Fibroblast of lung (primary cell): ENCODE results near the gene URB1. TPM values are rescaled to one million over a fixed set of nuclear protein-coding genes. Genes with fewer than 3 reads are reported as not detected.
A peak's percentile ranks its signal among the peaks of the same experiment; 100 is the strongest.

Source experiments
- DNase-seq, 2 donors: peaks; one replicate each; pipeline versions ENCODE4 v3.0.0 to v3.0.0-alpha.2; 2010; ENCODE audit warnings: low read depth in 2 of 2
- H2AFZ ChIP-seq: 2 replicates; pipeline ENCODE4 v1.5.1; 2012; ENCODE audit warnings: low read length, control low read depth, inconsistent platforms
- H3K27ac ChIP-seq: 2 replicates; pipeline ENCODE4 v1.5.1; 2011; ENCODE audit warnings: low read length, control low read depth; ENCODE audit not compliant: insufficient read depth
- H3K27me3 ChIP-seq: 2 replicates; pipeline ENCODE4 v1.5.1; 2011; ENCODE audit warnings: mild to moderate bottlenecking, low read length; ENCODE audit not compliant: control insufficient read depth, insufficient read depth
- H3K36me3 ChIP-seq: 2 replicates; pipeline ENCODE4 v1.5.1; 2011; ENCODE audit warnings: low read length; ENCODE audit not compliant: control insufficient read depth, insufficient read depth
- H3K4me1 ChIP-seq: 2 replicates; pipeline ENCODE4 v1.5.1; 2011; ENCODE audit warnings: low read length; ENCODE audit not compliant: control insufficient read depth, insufficient read depth; ENCODE audit errors: extremely low read depth
- H3K4me2 ChIP-seq: 2 replicates; pipeline ENCODE4 v1.5.1; 2011; ENCODE audit warnings: low read length, control low read depth; ENCODE audit not compliant: insufficient read depth; ENCODE audit errors: extremely low read depth
- H3K4me3 ChIP-seq, 4 experiments: fragments of 200-600 bp in 1 of 4; sonication (generic) in 1 of 4; replicated peaks in 1 of 4; 2 replicates each; pipeline ENCODE4 v1.5.1; 2011 to 2016; ENCODE audit warnings: low read length in 4 of 4, low read depth in 3 of 4, mild to moderate bottlenecking in 3 of 4, control low read depth in 2 of 4, inconsistent platforms in 1 of 4, mixed read lengths in 1 of 4; ENCODE audit not compliant: insufficient read depth in 1 of 4; ENCODE audit errors: control extremely low read depth in 1 of 4
- H3K79me2 ChIP-seq: 2 replicates; pipeline ENCODE4 v1.5.1; 2012; ENCODE audit warnings: mild to moderate bottlenecking, low read length, inconsistent platforms; ENCODE audit not compliant: control insufficient read depth, insufficient read depth
- H3K9ac ChIP-seq: 2 replicates; pipeline ENCODE4 v1.5.1; 2011; ENCODE audit warnings: mild to moderate bottlenecking, low read length, control low read depth; ENCODE audit not compliant: insufficient read depth
- H3K9me3 ChIP-seq: 2 replicates; pipeline ENCODE4 v1.5.1; 2012; ENCODE audit warnings: low read depth, low read length; ENCODE audit not compliant: control insufficient read depth, insufficient read depth
- H4K20me1 ChIP-seq: 2 replicates; pipeline ENCODE4 v1.5.1; 2011; ENCODE audit warnings: low read length; ENCODE audit not compliant: control insufficient read depth, insufficient read depth; ENCODE audit errors: extremely low read depth
- CTCF ChIP-seq, 2 donors: IDR thresholded peaks in 1 of 2; conservative IDR thresholded peaks in 1 of 2; 1 replicate in 1 of 2; 2 replicates in 1 of 2; pipeline ENCODE4 v1.5.1; 2011 to 2012; ENCODE audit warnings: low read length in 2 of 2, control low read depth in 1 of 2, inconsistent platforms in 1 of 2, low read depth in 1 of 2, mild to moderate bottlenecking in 1 of 2
- EZH2 ChIP-seq: IDR thresholded peaks from 2 replicates; pipeline ENCODE4 v1.5.1; 2012; ENCODE audit warnings: low read length, control low read depth, mild to moderate bottlenecking; ENCODE audit errors: missing control alignments
- polyA plus RNA-seq, 2 donors: library from polyadenylated mRNA; depleted of rRNA in 1 of 2; stranded (reverse) in 1 of 2; unstranded in 1 of 2; fragments of >200 nt; gene quantifications; 2 replicates each; pipeline ENCODE4 v1.2.1, GENCODE V29; 2011 to 2012; ENCODE audit warnings: missing spikeins in 1 of 2
- total RNA-seq: library from RNA; depleted of rRNA; stranded (reverse); fragments of >200 nt; gene quantifications from 2 replicates; pipeline ENCODE4 v1.2.1, GENCODE V29; 2014

URB1 gene
- total and polyA plus RNA-seq, 2 donors (not counting 1 experiment from before 2014, with no cell fraction given) = 4.3 to 17.7 TPM

DNA sequence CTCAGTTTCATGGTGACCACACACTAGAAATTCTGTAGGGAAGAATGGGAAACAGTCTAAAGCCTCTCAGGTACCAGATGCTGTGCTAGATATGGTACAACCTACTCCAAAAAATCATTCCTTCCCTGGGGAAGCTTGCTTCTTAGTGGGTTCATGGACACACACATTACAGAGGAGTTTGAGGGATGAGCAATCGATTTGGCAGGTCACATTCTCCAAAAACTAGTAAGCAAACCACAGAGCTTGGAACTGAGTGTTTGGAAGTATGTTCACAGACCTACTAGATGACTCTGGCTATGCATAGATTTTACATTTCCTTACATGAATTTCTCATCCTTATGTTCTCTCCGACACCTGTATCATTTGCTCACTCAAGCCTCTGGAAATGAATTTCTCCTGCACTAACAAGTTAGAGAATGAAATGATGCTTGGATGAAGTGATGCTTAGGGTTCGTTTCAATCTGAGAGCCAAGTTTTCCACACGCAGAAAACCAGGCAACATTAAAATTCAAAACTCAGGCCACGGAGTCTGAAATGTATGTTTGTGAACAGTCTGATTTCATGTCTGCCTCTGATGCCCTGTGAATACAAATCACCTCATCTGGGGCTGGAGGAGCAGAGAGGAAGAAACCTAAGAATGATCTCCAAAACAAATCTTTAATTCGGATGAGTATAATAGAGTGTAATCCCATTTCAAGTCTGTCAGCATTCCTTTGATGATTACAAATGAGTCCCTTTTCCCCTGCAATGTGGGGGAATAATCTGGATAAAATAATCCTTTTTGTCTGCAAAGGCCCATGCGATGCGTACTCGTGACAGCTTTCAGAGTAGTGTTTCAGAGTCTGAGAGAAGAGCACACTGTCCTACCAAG is 30.7 kb upstream of the URB1 start:
- Histone ChIP-seq H3K36me3 (no peaks in the 10 kb centered on the region), H4K20me1 (no peaks in the 10 kb centered on the region), H2AFZ (no peak overlapping the region), H3K4me2 (peak overlapping the region; percentile 51), H3K27me3 (no peaks in the 10 kb centered on the region), H3K9ac (no peak overlapping the region), H3K4me1 (peaks cover 4% of the 10 kb centered on the region), H3K4me3 (no peak overlapping the region), H3K79me2 (no peaks in the 10 kb centered on the region), H3K27ac (no peak overlapping the region), H3K9me3 (no peaks in the 10 kb centered on the region)
- no peak for TF ChIP-seq EZH2
- TF ChIP-seq CTCF (conservative IDR thresholded peaks at IDR 0.05 in 1 of 2, IDR thresholded peaks at IDR 0.05 in 1 of 2; ENCODE audit: low read depth in 1 of 2, low read length in 2 of 2) = no peak
- peak; percentile 70 to 98 for DNase-seq

- Histone ChIP-seq H3K4me1 (peaks cover 4% of the 10 kb centered on the region), H4K20me1 (no peaks in the 10 kb centered on the region), H3K79me2 (no peaks in the 10 kb centered on the region), H3K27ac (no peak overlapping the region), H2AFZ (no peak overlapping the region), H3K9ac (no peak overlapping the region), H3K4me3 (no peak overlapping the region), H3K4me2 (no peak overlapping the region), H3K36me3 (no peaks in the 10 kb centered on the region), H3K9me3 (no peaks in the 10 kb centered on the region), H3K27me3 (no peaks in the 10 kb centered on the region)
- TF ChIP-seq EZH2 = no peak
- no peak for TF ChIP-seq CTCF (conservative IDR thresholded peaks at IDR 0.05 in 1 of 2, IDR thresholded peaks at IDR 0.05 in 1 of 2; ENCODE audit: low read depth in 1 of 2, low read length in 2 of 2)
- DNase-seq = no peak
Observed at GRCh38 chr21:32422064-32422463, 29.3 kb upstream of the URB1 start.

- Histone ChIP-seq H3K36me3 (no peaks in the 10 kb centered on the region), H4K20me1 (no peaks in the 10 kb centered on the region), H3K27ac (no peak overlapping the region), H3K9ac (no peak overlapping the region), H3K4me1 (no peaks in the 10 kb centered on the region), H3K27me3 (no peaks in the 10 kb centered on the region), H2AFZ (no peak overlapping the region), H3K79me2 (no peaks in the 10 kb centered on the region), H3K4me3 (no peak overlapping the region), H3K9me3 (no peaks in the 10 kb centered on the region), H3K4me2 (no peak overlapping the region)
- no peak for DNase-seq
- no peak for TF ChIP-seq CTCF (conservative IDR thresholded peaks at IDR 0.05 in 1 of 2, IDR thresholded peaks at IDR 0.05 in 1 of 2; ENCODE audit: low read depth in 1 of 2, low read length in 2 of 2)
- TF ChIP-seq EZH2 = no peak
Observed at GRCh38 chr21:32418146-32418545, 25.3 kb upstream of the URB1 start.
